H9 (cell line): Measurements from ENCODE around the gene RHBDD3. TPM values are rescaled to one million over a fixed set of nuclear protein-coding genes. Genes with fewer than 3 reads are reported as not detected.

ENCODE experiments used
- DNase-seq: peaks from one replicate; pipeline ENCODE4 v3.0.0-alpha.2; 2017
- H2AFZ ChIP-seq: one replicate; pipeline ENCODE4 v1.6.1; 2013; ENCODE audit warnings: mild to moderate bottlenecking, low read length, control low read depth, moderate library complexity
- H2AK5ac ChIP-seq: 2 replicates; pipeline ENCODE4 v1.6.1; 2013; ENCODE audit warnings: low read length, control low read depth, mixed read lengths; ENCODE audit not compliant: insufficient read length
- H2BK120ac ChIP-seq: one replicate; pipeline ENCODE4 v1.6.1; 2013; ENCODE audit warnings: low read depth, mild to moderate bottlenecking, low read length, control low read depth, inconsistent platforms; ENCODE audit not compliant: poor library complexity, severe bottlenecking
- H2BK12ac ChIP-seq: 2 replicates; pipeline ENCODE4 v1.6.1; 2013; ENCODE audit warnings: low read length, control low read depth, mixed read lengths, low read depth; ENCODE audit not compliant: insufficient read length
- H2BK15ac ChIP-seq: 2 replicates; pipeline ENCODE4 v1.6.1; 2013; ENCODE audit warnings: low read depth, low read length, control low read depth
- H2BK20ac ChIP-seq: one replicate; pipeline ENCODE4 v1.6.1; 2013; ENCODE audit warnings: low read depth, mild to moderate bottlenecking, low read length, control low read depth, inconsistent platforms; ENCODE audit not compliant: poor library complexity, severe bottlenecking
- H2BK5ac ChIP-seq: 2 replicates; pipeline ENCODE4 v1.6.1; 2013; ENCODE audit warnings: low read length, control low read depth, mixed read lengths; ENCODE audit not compliant: insufficient read length
- H3K14ac ChIP-seq: 2 replicates; pipeline ENCODE4 v1.6.1; 2013; ENCODE audit warnings: low read length, control low read depth; ENCODE audit not compliant: insufficient read depth
- H3K18ac ChIP-seq: 2 replicates; pipeline ENCODE4 v1.6.1; 2013; ENCODE audit warnings: low read depth, mild to moderate bottlenecking, mixed read lengths, low read length, control low read depth; ENCODE audit not compliant: insufficient read length
- H3K23ac ChIP-seq: 2 replicates; pipeline ENCODE4 v1.6.1; 2013; ENCODE audit warnings: low read length, control low read depth, mixed read lengths, low read depth; ENCODE audit not compliant: insufficient read length
- H3K23me2 ChIP-seq: 2 replicates; pipeline ENCODE4 v1.6.1; 2013; ENCODE audit warnings: low read depth, mild to moderate bottlenecking, mixed read lengths, low read length, control low read depth; ENCODE audit not compliant: insufficient read length, poor library complexity, severe bottlenecking
- H3K27ac ChIP-seq: 2 replicates; pipeline ENCODE4 v1.5.1; 2013; ENCODE audit warnings: low read length, control low read depth, mixed read lengths, low read depth; ENCODE audit not compliant: insufficient read length
- H3K27me3 ChIP-seq: 2 replicates; pipeline ENCODE4 v1.6.1; 2013; ENCODE audit warnings: low read length, control low read depth, inconsistent platforms; ENCODE audit not compliant: insufficient read depth
- H3K4ac ChIP-seq: 2 replicates; pipeline ENCODE4 v1.6.1; 2013; ENCODE audit warnings: low read depth, mild to moderate bottlenecking, control low read depth, inconsistent platforms, low read length, moderate library complexity
- H3K4me1 ChIP-seq: 2 replicates; pipeline ENCODE4 v1.6.1; 2013; ENCODE audit warnings: low read length, control low read depth, inconsistent platforms; ENCODE audit not compliant: insufficient read depth
- H3K4me2 ChIP-seq: 2 replicates; pipeline ENCODE4 v1.6.1; 2013; ENCODE audit warnings: low read length, control low read depth, mixed read lengths; ENCODE audit not compliant: insufficient read length, insufficient read depth
- H3K56ac ChIP-seq: 2 replicates; pipeline ENCODE4 v1.6.1; 2013; ENCODE audit warnings: low read depth, mild to moderate bottlenecking, mixed read lengths, low read length, control low read depth; ENCODE audit not compliant: insufficient read length
- H3K79me1 ChIP-seq: 2 replicates; pipeline ENCODE4 v1.6.1; 2013; ENCODE audit warnings: low read depth, mild to moderate bottlenecking, moderate library complexity, low read length, control low read depth, inconsistent platforms; ENCODE audit not compliant: insufficient read depth, poor library complexity, severe bottlenecking
- H3K79me2 ChIP-seq: 2 replicates; pipeline ENCODE4 v1.6.1; 2013; ENCODE audit warnings: low read length, control low read depth, inconsistent platforms; ENCODE audit not compliant: insufficient read depth
- H3K9ac ChIP-seq: 2 replicates; pipeline ENCODE4 v1.6.1; 2013; ENCODE audit warnings: low read length, control low read depth, mixed read lengths; ENCODE audit not compliant: insufficient read length; ENCODE audit errors: extremely low read depth
- H3K9me3 ChIP-seq: one replicate; pipeline ENCODE4 v1.6.1; 2013; ENCODE audit warnings: low read depth, low read length, inconsistent platforms; ENCODE audit not compliant: control insufficient read depth
- H3T11ph ChIP-seq: one replicate; pipeline ENCODE4 v1.6.1; 2013; ENCODE audit warnings: mild to moderate bottlenecking, low read length, control low read depth, inconsistent platforms
- H4K20me1 ChIP-seq: one replicate; pipeline ENCODE4 v1.6.1; 2013; ENCODE audit not compliant: control insufficient read depth, insufficient read length, insufficient read depth
- H4K5ac ChIP-seq: 2 replicates; pipeline ENCODE4 v1.6.1; 2013; ENCODE audit warnings: low read depth, mild to moderate bottlenecking, mixed read lengths, low read length, control low read depth; ENCODE audit not compliant: insufficient read length
- H4K8ac ChIP-seq: replicated peaks from 2 replicates; pipeline ENCODE4 v1.6.1; 2013; ENCODE audit warnings: low read length, control low read depth, mixed read lengths, low read depth; ENCODE audit not compliant: insufficient read length
- H4K91ac ChIP-seq: 2 replicates; pipeline ENCODE4 v1.6.1; 2013; ENCODE audit warnings: low read depth, mild to moderate bottlenecking, moderate library complexity, mixed read lengths, low read length, control low read depth; ENCODE audit not compliant: insufficient read length
- H3K27ac Mint-ChIP-seq, 3 experiments: 2 replicates in 2 of 3; 3 replicates in 1 of 3; pipeline ENCODE4 v1.8.0; 2020 to 2021; ENCODE audit warnings: mixed read lengths in 3 of 3, mild to moderate bottlenecking in 1 of 3, moderate library complexity in 1 of 3
- H3K27me3 Mint-ChIP-seq: 2 replicates; pipeline ENCODE4 v1.8.0; 2021; ENCODE audit warnings: low read depth, mild to moderate bottlenecking, moderate library complexity, mixed read lengths
- H3K36me3 Mint-ChIP-seq, 3 experiments: 2 replicates in 2 of 3; 3 replicates in 1 of 3; pipeline ENCODE4 v1.8.0; 2020 to 2021; ENCODE audit warnings: low read depth in 3 of 3, mixed read lengths in 3 of 3; ENCODE audit not compliant: insufficient read depth in 1 of 3
- H3K4me1 Mint-ChIP-seq, 2 experiments: 2 replicates each; pipeline ENCODE4 v1.8.0; 2020; ENCODE audit warnings: mixed read lengths in 2 of 2
- H3K4me3 Mint-ChIP-seq, 2 experiments: 2 replicates in 1 of 2; 3 replicates in 1 of 2; pipeline ENCODE4 v1.8.0; 2020 to 2021; ENCODE audit warnings: mild to moderate bottlenecking in 2 of 2, mixed read lengths in 2 of 2, moderate library complexity in 1 of 2
- H3K9me3 Mint-ChIP-seq, 2 experiments: 2 replicates in 1 of 2; 3 replicates in 1 of 2; pipeline ENCODE4 v1.8.0; 2020; ENCODE audit warnings: mild to moderate bottlenecking in 2 of 2, mixed read lengths in 2 of 2, moderate library complexity in 1 of 2
- CTCF ChIP-seq: fragments of 200-600 bp; sonication (generic); conservative IDR thresholded peaks from 3 replicates; pipeline ENCODE4 v1.8.0; 2021; ENCODE audit warnings: antibody characterized with exemption, mild to moderate bottlenecking
- WGBS: extraction: QIAGEN DNeasy Blood & Tissue Kit; methylation state at CpG from one replicate; pipeline ENCODE4 v1.1.7; 2013; ENCODE audit warnings: missing lambda C conversion rate, low lambda C conversion rate, mixed read lengths; ENCODE audit not compliant: insufficient read length; ENCODE audit errors: extremely low coverage; 5-methylcytosine and 5-hydroxymethylcytosine counted together
- total RNA-seq: library from RNA; stranded (reverse); gene quantifications from 2 replicates; pipeline ENCODE4 v1.2.1, GENCODE V29; 2021

RHBDD3 gene
- total RNA-seq, 1 experiment from 2014 or later, result 99.7 TPM

GRCh38 chr22:29211466-29211865, 56.3 kb downstream of the RHBDD3 start:
- no peak overlapping the region for H2BK120ac ChIP-seq
- no peak overlapping the region for H3K23ac ChIP-seq
- WGBS, result no CpG with 5 or more reads among the region's 9 CpGs
- H3K27me3 Mint-ChIP-seq, result peaks cover 9% of the 10 kb centered on the region
- H2BK20ac ChIP-seq, result no peak overlapping the region
- no peak for TF ChIP-seq CTCF
- DNase-seq, result no peak
- H3K4me2 ChIP-seq, result no peak overlapping the region
- H3K4ac ChIP-seq, result no peak overlapping the region
- H3K27me3 ChIP-seq, result no peaks in the 10 kb centered on the region
- no peak overlapping the region for H3K4me3 Mint-ChIP-seq
- H3K23me2 ChIP-seq, result no peaks in the 10 kb centered on the region
- H3K14ac ChIP-seq, result no peak overlapping the region
- H3K9ac ChIP-seq, result no peak overlapping the region
- H3K4me1 Mint-ChIP-seq, result peaks cover 23 to 41% of the 10 kb centered on the region in 2 experiments
- H4K5ac ChIP-seq, result no peak overlapping the region
- no peak overlapping the region for H2AFZ ChIP-seq
- no peak overlapping the region for H4K8ac ChIP-seq
- no peaks in the 10 kb centered on the region for H4K20me1 ChIP-seq
- no peaks in the 10 kb centered on the region for H3K36me3 Mint-ChIP-seq
- H3K4me1 ChIP-seq, result no peaks in the 10 kb centered on the region; the same call in 1 of the 2 replicates
- H2BK5ac ChIP-seq, result no peak overlapping the region
- no peaks in the 10 kb centered on the region for H3K79me2 ChIP-seq
- no peaks in the 10 kb centered on the region for H3K79me1 ChIP-seq
- no peak overlapping the region for H3K27ac ChIP-seq
- no peak overlapping the region for H3K56ac ChIP-seq
- H4K91ac ChIP-seq, result no peak overlapping the region
- no peak overlapping the region for H3K18ac ChIP-seq
- H2BK15ac ChIP-seq, result no peak overlapping the region
- no peak overlapping the region for H3T11ph ChIP-seq
- H3K9me3 Mint-ChIP-seq, result no peaks in the 10 kb centered on the region; a peak in 1 of 5 replicates
- no peaks in the 10 kb centered on the region for H3K9me3 ChIP-seq
- H2BK12ac ChIP-seq, result no peak overlapping the region
- peak overlapping the region in 2 of 3 experiments; percentile 59 to 81; a peak in 2 of 7 replicates for H3K27ac Mint-ChIP-seq
- no peak overlapping the region for H2AK5ac ChIP-seq
